SK-N-SH (cell line): ENCODE results near the gene PAFAH1B2.
A peak's percentile ranks its signal among the peaks of the same experiment; 100 is the strongest.

ENCODE experiments used
- CTCF ChIP-seq: fragments of 200-600 bp; sonication (generic); IDR thresholded peaks from 2 replicates; pipeline ENCODE4 v1.6.1; 2017; ENCODE audit warnings: antibody characterized with exemption, mild to moderate bottlenecking, moderate library complexity
- GATA2 ChIP-seq: sonication (generic); formaldehyde crosslinking; IDR thresholded peaks from 2 replicates; pipeline ENCODE4 v1.5.0; 2020; ENCODE audit warnings: mild to moderate bottlenecking, missing genetic modification reagents
- IRF3 ChIP-seq: fragments of 150-350 bp; IDR thresholded peaks from 2 replicates; pipeline ENCODE4 v1.6.1; 2016; ENCODE audit warnings: mild to moderate bottlenecking, low read depth, low read length
- MXI1 ChIP-seq: IDR thresholded peaks from 2 replicates; pipeline ENCODE4 v1.6.1; 2012; ENCODE audit warnings: mild to moderate bottlenecking, low read depth, low read length, improper control_type of control experiment
- POLR2AphosphoS5 ChIP-seq: IDR thresholded peaks from 2 replicates; pipeline ENCODE4 v1.6.1; 2012; ENCODE audit warnings: low read depth, low read length
- RCOR1 ChIP-seq: fragments of 150-350 bp; IDR thresholded peaks from 2 replicates; pipeline ENCODE4 v1.6.1; 2017; ENCODE audit warnings: antibody characterized with exemption, low read length
- TF ChIP-seq, protein P1 (sequence below): IDR thresholded peaks from 2 replicates; pipeline ENCODE4 v1.6.1; 2012; ENCODE audit warnings: mild to moderate bottlenecking, low read depth, low read length, moderate library complexity

- TF ChIP-seq CTCF: no peak
- no peak for TF ChIP-seq GATA2
- TF ChIP-seq POLR2AphosphoS5: peak; percentile 51; the same call in 1 of the 2 replicates
- TF ChIP-seq, protein P1, sequence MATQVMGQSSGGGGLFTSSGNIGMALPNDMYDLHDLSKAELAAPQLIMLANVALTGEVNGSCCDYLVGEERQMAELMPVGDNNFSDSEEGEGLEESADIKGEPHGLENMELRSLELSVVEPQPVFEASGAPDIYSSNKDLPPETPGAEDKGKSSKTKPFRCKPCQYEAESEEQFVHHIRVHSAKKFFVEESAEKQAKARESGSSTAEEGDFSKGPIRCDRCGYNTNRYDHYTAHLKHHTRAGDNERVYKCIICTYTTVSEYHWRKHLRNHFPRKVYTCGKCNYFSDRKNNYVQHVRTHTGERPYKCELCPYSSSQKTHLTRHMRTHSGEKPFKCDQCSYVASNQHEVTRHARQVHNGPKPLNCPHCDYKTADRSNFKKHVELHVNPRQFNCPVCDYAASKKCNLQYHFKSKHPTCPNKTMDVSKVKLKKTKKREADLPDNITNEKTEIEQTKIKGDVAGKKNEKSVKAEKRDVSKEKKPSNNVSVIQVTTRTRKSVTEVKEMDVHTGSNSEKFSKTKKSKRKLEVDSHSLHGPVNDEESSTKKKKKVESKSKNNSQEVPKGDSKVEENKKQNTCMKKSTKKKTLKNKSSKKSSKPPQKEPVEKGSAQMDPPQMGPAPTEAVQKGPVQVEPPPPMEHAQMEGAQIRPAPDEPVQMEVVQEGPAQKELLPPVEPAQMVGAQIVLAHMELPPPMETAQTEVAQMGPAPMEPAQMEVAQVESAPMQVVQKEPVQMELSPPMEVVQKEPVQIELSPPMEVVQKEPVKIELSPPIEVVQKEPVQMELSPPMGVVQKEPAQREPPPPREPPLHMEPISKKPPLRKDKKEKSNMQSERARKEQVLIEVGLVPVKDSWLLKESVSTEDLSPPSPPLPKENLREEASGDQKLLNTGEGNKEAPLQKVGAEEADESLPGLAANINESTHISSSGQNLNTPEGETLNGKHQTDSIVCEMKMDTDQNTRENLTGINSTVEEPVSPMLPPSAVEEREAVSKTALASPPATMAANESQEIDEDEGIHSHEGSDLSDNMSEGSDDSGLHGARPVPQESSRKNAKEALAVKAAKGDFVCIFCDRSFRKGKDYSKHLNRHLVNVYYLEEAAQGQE: no peak
- no peak for TF ChIP-seq IRF3
- TF ChIP-seq RCOR1: no peak
- TF ChIP-seq MXI1: peak; percentile 76
Observed at GRCh38 chr11:117178210-117179034, 34.3 kb downstream of the PAFAH1B2 start, which contains the start of gene SIDT2.
